ENCODE results near the gene S100Z.
"Not testable (repeated sequence)": the region's sequence is repeated elsewhere in the genome, so short reads cannot be mapped to it uniquely, and the experiment has no call there.

Gene S100Z

GRCh38 chr5:76831110-76831452, 18.7 kb upstream of the S100Z start:
- no peak for DNase-seq

GRCh38 chr5:76836181-76836580, 13.6 kb upstream of the S100Z start:
- no peak for DNase-seq

- no peak for DNase-seq
Observed at GRCh38 chr5:76836585-76836984, 13.2 kb upstream of the S100Z start.

- DNase-seq, result no peak
Observed at GRCh38 chr5:76838481-76839261, 11.1 kb upstream of the S100Z start.

GRCh38 chr5:76841361-76841760, 8.5 kb upstream of the S100Z start:
- DNase-seq, result no peak

GRCh38 chr5:76845890-76846289, 3.9 kb upstream of the S100Z start:
- no peak for DNase-seq

- no peak for DNase-seq
Observed at GRCh38 chr5:76850543-76851145, 830 bp downstream of the S100Z start.

GRCh38 chr5:76851728-76852369, 2.0 kb downstream of the S100Z start:
- no peak for DNase-seq

GRCh38 chr5:76852772-76853171, 3.0 kb downstream of the S100Z start:
- no peak for DNase-seq

GRCh38 chr5:76853741-76854140, 3.9 kb downstream of the S100Z start:
- not testable (repeated sequence) for DNase-seq

- DNase-seq, result no peak
Observed at GRCh38 chr5:76854644-76855043, 4.8 kb downstream of the S100Z start.

GRCh38 chr5:76855501-76855900, 5.7 kb downstream of the S100Z start:
- DNase-seq, result not testable (repeated sequence)

GRCh38 chr5:76855961-76856360, 6.1 kb downstream of the S100Z start:
- DNase-seq, result no peak

- DNase-seq, result not testable (repeated sequence)
Observed at GRCh38 chr5:76856800-76857199, 7.0 kb downstream of the S100Z start.

GRCh38 chr5:76859591-76860247, 9.9 kb downstream of the S100Z start:
- DNase-seq, result no peak

- no peak for DNase-seq
Observed at GRCh38 chr5:76861612-76862011, 11.8 kb downstream of the S100Z start.

GRCh38 chr5:76863001-76863400, 13.2 kb downstream of the S100Z start:
- DNase-seq, result no peak

- DNase-seq, result no peak
Observed at GRCh38 chr5:76866503-76866902, 16.7 kb downstream of the S100Z start.

GRCh38 chr5:76867038-76867437, 17.2 kb downstream of the S100Z start:
- no peak for DNase-seq

GRCh38 chr5:76867827-76868693, 18.2 kb downstream of the S100Z start:
- peak; percentile 59 for DNase-seq

- no peak for DNase-seq
Observed at GRCh38 chr5:76870046-76870445, 20.2 kb downstream of the S100Z start.

GRCh38 chr5:76874088-76874581, 24.3 kb downstream of the S100Z start:
- peak; percentile 35 for DNase-seq
